ENCODE data around the gene HSPA9.

HSPA9 gene

GRCh38 chr5:138565100-138565821 lies 9.9 kb downstream of the HSPA9 start (continued):
- TF ChIP-seq GLIS1 (tag by site-specific recombination; IDR thresholded peaks at IDR 0.05) = no peak
- no peak for TF ChIP-seq ZNF843 (tag by site-specific recombination; IDR thresholded peaks at IDR 0.05)
- no peak for TF ChIP-seq ZNF626 (tag by site-specific recombination; IDR thresholded peaks at IDR 0.05)
- TF ChIP-seq RBAK (tag by site-specific recombination; IDR thresholded peaks at IDR 0.05) = no peak
- no peak for TF ChIP-seq GLI2 (tag by site-specific recombination; IDR thresholded peaks at IDR 0.05; ENCODE audit: borderline replicate concordance, low read depth)
- TF ChIP-seq KLF17 (tag by site-specific recombination; IDR thresholded peaks at IDR 0.05) = no peak
- TF ChIP-seq ZNF747 (tag by site-specific recombination; IDR thresholded peaks at IDR 0.05) = no peak
- no peak for TF ChIP-seq ZNF140 (tag by site-specific recombination; IDR thresholded peaks at IDR 0.05)

- no peak overlapping the region for H3K27ac ChIP-seq (ENCODE audit: extremely low read depth, low read depth, low read length)
- H3K4me3 ChIP-seq (ENCODE audit: low read depth, low read length) = no peak overlapping the region
- H3K4me1 ChIP-seq (ENCODE audit: control insufficient read depth, insufficient read depth, low read length) = no peaks in the 10 kb centered on the region
- TF ChIP-seq ZNF280D (tag by site-specific recombination; IDR thresholded peaks at IDR 0.05) (no peak), ZNF596 (tag by site-specific recombination; IDR thresholded peaks at IDR 0.05) (no peak), ZNF792 (tag by site-specific recombination; IDR thresholded peaks at IDR 0.05) (no peak), ZNF239 (tag by site-specific recombination; IDR thresholded peaks at IDR 0.05) (no peak), ZNF658 (tag by site-specific recombination; IDR thresholded peaks at IDR 0.05) (no peak), ZNF549 (tag by site-specific recombination; IDR thresholded peaks at IDR 0.05) (no peak), EGR2 (tag by site-specific recombination; IDR thresholded peaks at IDR 0.05; ENCODE audit: low read depth) (no peak), ZNF416 (tag by site-specific recombination; IDR thresholded peaks at IDR 0.05) (no peak), ZNF155 (tag by site-specific recombination; IDR thresholded peaks at IDR 0.05) (no peak), GLI2 (tag by site-specific recombination; IDR thresholded peaks at IDR 0.05; ENCODE audit: borderline replicate concordance, low read depth) (no peak), ZNF37A (tag by site-specific recombination; IDR thresholded peaks at IDR 0.05) (no peak), CTCF (tag by site-specific recombination; IDR thresholded peaks at IDR 0.05) (no peak), ZSCAN5A (tag by site-specific recombination; IDR thresholded peaks at IDR 0.05) (no peak)
- CTCF ChIA-PET = interaction anchor here (0.7 kb wide), 1 partner anchor 9 kb away, joined by 3 read pairs; no protein-coding TSS in a partner anchor
- no peaks in the 10 kb centered on the region for H3K9me3 ChIP-seq (ENCODE audit: control insufficient read depth, insufficient read depth, low read depth, low read length)
- POLR2A ChIA-PET = interaction anchor here (1.2 kb wide), 1 partner anchor 11 kb away, joined by 4 read pairs; the partner anchor contains the start of gene HSPA9
- H3K36me3 ChIP-seq (ENCODE audit: control insufficient read depth in 2 of 2, insufficient read depth in 1 of 2, low read length in 2 of 2) = peaks cover 81 to 95% of the 10 kb centered on the region in 2 experiments
These were observed 11.0 kb downstream of the HSPA9 start for GRCh38 chr5:138564242-138564641.

Data from HEK293 (cell line).